Caki2 (cell line): ENCODE measurements around the gene CT45A6. TPM values are rescaled to one million over a fixed set of nuclear protein-coding genes. Genes with fewer than 3 reads are reported as not detected.
"Not testable (repeated sequence)": the region's sequence is repeated elsewhere in the genome, so short reads cannot be mapped to it uniquely, and the experiment has no call there.

Experiments used
- DNase-seq: peaks from one replicate; pipeline ENCODE4 v3.0.0-alpha.2; 2015; ENCODE audit warnings: low read depth
- in situ Hi-C: cut with HindIII; loops from 2 replicates; pipeline ENCODE4 v1.10.0; 2016; ENCODE audit warnings: low sequenced_read_pairs, low pct_unique_long_range_greater_than_20kb, mixed read lengths
- total RNA-seq: library from RNA; depleted of rRNA; stranded (reverse); fragments of >200 nt; shearing (Covaris generic); gene quantifications from 2 replicates; pipeline ENCODE4 v1.2.3, GENCODE V29; 2014; ENCODE audit warnings: low replicate concordance; rRNA removed

The CT45A6 gene
- total RNA-seq: not detected in 2 replicates

- in situ Hi-C loops, DNase-seq: not testable (repeated sequence)
These were observed at the start of gene CT45A6 for GRCh38 chrX:135802687-135803086. CT45A6 (minus strand) TSS chrX:135802787; CDS start chrX:135798993, 3,794 bp downstream.

- DNase-seq, in situ Hi-C loops: not testable (repeated sequence)
These were observed 34.6 kb upstream of the CT45A6 start, which contains the start of gene CT45A7 for GRCh38 chrX:135837180-135837579. CT45A7 (minus strand) TSS chrX:135837280; CDS start chrX:135833533, 3,747 bp downstream.

- DNase-seq, in situ Hi-C loops: not testable (repeated sequence)
These were observed 17.3 kb upstream of the CT45A6 start, which contains the start of gene CT45A2 for GRCh38 chrX:135819912-135820311. CT45A2 (minus strand) TSS chrX:135820012; CDS start chrX:135816265, 3,747 bp downstream.

GRCh38 chrX:135785403-135785802, 17.2 kb downstream of the CT45A6 start, which contains the start of gene CT45A5:
CT45A5 (minus strand) TSS chrX:135785503; CDS start chrX:135781729, 3,774 bp downstream.
- DNase-seq, in situ Hi-C loops: not testable (repeated sequence)

GRCh38 chrX:135768091-135768490, 34.5 kb downstream of the CT45A6 start, which contains the start of gene CT45A3:
CT45A3 (minus strand) TSS chrX:135768191; CDS start chrX:135764444, 3,747 bp downstream.
- in situ Hi-C loops, DNase-seq: not testable (repeated sequence)

GRCh38 chrX:135744739-135745138, 57.8 kb downstream of the CT45A6 start:
- DNase-seq, in situ Hi-C loops: not testable (repeated sequence)

Other genes with a start within 250 kb of the CT45A6 start
- gene CT45A1, start 89.1 kb downstream of the CT45A6 start, total RNA-seq: not detected in 2 replicates
- not detected in 2 replicates for gene CT45A3, start 34.6 kb downstream of the CT45A6 start, total RNA-seq
- gene CT45A5, start 17.3 kb downstream of the CT45A6 start, total RNA-seq: not detected in 2 replicates
- gene CT45A2, start 17.2 kb upstream of the CT45A6 start, total RNA-seq: not detected in 2 replicates
- gene CT45A7, start 34.5 kb upstream of the CT45A6 start, total RNA-seq: not detected in 2 replicates
- gene CT45A8, start 51.8 kb upstream of the CT45A6 start, total RNA-seq: not detected in 2 replicates
- gene CT45A9, start 69.0 kb upstream of the CT45A6 start, total RNA-seq: not detected in 2 replicates
- gene CT45A10, start 90.7 kb upstream of the CT45A6 start, total RNA-seq: not detected in 2 replicates
- not detected in 2 replicates for gene SAGE1, start 90.9 kb upstream of the CT45A6 start, total RNA-seq
- 13.9 and 17.2 TPM in 2 replicates for gene MMGT1, start 171.2 kb upstream of the CT45A6 start, total RNA-seq
- gene SLC9A6, start 182.6 kb upstream of the CT45A6 start, total RNA-seq: 3.0 and 7.1 TPM in 2 replicates